ENCODE results near the gene DCAF5. TPM values are rescaled to one million over a fixed set of nuclear protein-coding genes. Genes with fewer than 3 reads are reported as not detected.
"Not testable (repeated sequence)": the region's sequence is repeated elsewhere in the genome, so short reads cannot be mapped to it uniquely, and the experiment has no call there.

The DCAF5 gene
- total RNA-seq, 1 donor from 2014 or later: 29.9 TPM

GRCh38 chr14:69086537-69086936 lies 66.4 kb downstream of the DCAF5 start:
- no peaks in the 10 kb centered on the region for H3K27me3 Mint-ChIP-seq
- intact Hi-C loops (cut with micrococcal nuclease): no loop called here

GRCh38 chr14:69084023-69084422 lies 68.9 kb downstream of the DCAF5 start:
- no peak for DNase-seq
- H3K36me3 Mint-ChIP-seq (ENCODE audit: low read depth): peaks cover 32% of the 10 kb centered on the region
- H3K27ac Mint-ChIP-seq: no peak overlapping the region
- intact Hi-C loops (cut with micrococcal nuclease): no loop called here
- H3K27me3 Mint-ChIP-seq: no peaks in the 10 kb centered on the region
- no peaks in the 10 kb centered on the region for H3K9me3 Mint-ChIP-seq
- H3K4me3 Mint-ChIP-seq: no peak overlapping the region
- peaks cover 2% of the 10 kb centered on the region for H3K4me1 Mint-ChIP-seq

More at GRCh38 chr14:69086537-69086936, 66.4 kb downstream of the DCAF5 start:
- no peak overlapping the region for H3K4me3 Mint-ChIP-seq
- no peaks in the 10 kb centered on the region for H3K9me3 Mint-ChIP-seq
- no peak overlapping the region for H3K27ac Mint-ChIP-seq
- H3K36me3 Mint-ChIP-seq (ENCODE audit: low read depth): peaks cover 42% of the 10 kb centered on the region
- no peak for DNase-seq
- H3K4me1 Mint-ChIP-seq: peaks cover 3% of the 10 kb centered on the region

- Mint-ChIP-seq H3K4me3 (no peak overlapping the region), H3K4me1 (no peaks in the 10 kb centered on the region), H3K27ac (no peak overlapping the region), H3K27me3 (no peaks in the 10 kb centered on the region), H3K9me3 (no peaks in the 10 kb centered on the region), H3K36me3 (ENCODE audit: low read depth) (peaks cover 30% of the 10 kb centered on the region)
- intact Hi-C loops (cut with micrococcal nuclease): no loop called here
- no peak for DNase-seq
These were observed 69.7 kb downstream of the DCAF5 start for GRCh38 chr14:69083181-69083580.

GRCh38 chr14:69081271-69081670 lies 71.6 kb downstream of the DCAF5 start:
- peaks cover 29% of the 10 kb centered on the region for H3K36me3 Mint-ChIP-seq (ENCODE audit: low read depth)
- no peak overlapping the region for H3K4me3 Mint-ChIP-seq
- no peaks in the 10 kb centered on the region for H3K4me1 Mint-ChIP-seq
- intact Hi-C loops (cut with micrococcal nuclease): no loop called here
- H3K27me3 Mint-ChIP-seq: no peaks in the 10 kb centered on the region
- DNase-seq: no peak
- no peaks in the 10 kb centered on the region for H3K9me3 Mint-ChIP-seq
- H3K27ac Mint-ChIP-seq: no peak overlapping the region

GRCh38 chr14:69079747-69080146 lies 73.2 kb downstream of the DCAF5 start:
- peaks cover 34% of the 10 kb centered on the region for H3K36me3 Mint-ChIP-seq (ENCODE audit: low read depth)
- H3K27ac Mint-ChIP-seq: no peak overlapping the region
- intact Hi-C loops (cut with micrococcal nuclease): no loop called here
- no peaks in the 10 kb centered on the region for H3K9me3 Mint-ChIP-seq
- no peak overlapping the region for H3K4me3 Mint-ChIP-seq
- H3K27me3 Mint-ChIP-seq: no peaks in the 10 kb centered on the region
- DNase-seq: no peak
- H3K4me1 Mint-ChIP-seq: no peaks in the 10 kb centered on the region

- H3K9me3 Mint-ChIP-seq: no peaks in the 10 kb centered on the region
- H3K4me3 Mint-ChIP-seq: no peak overlapping the region
- no peak overlapping the region for H3K27ac Mint-ChIP-seq
- intact Hi-C loops (cut with micrococcal nuclease): no loop called here
- H3K27me3 Mint-ChIP-seq: no peaks in the 10 kb centered on the region
- H3K4me1 Mint-ChIP-seq: no peaks in the 10 kb centered on the region
- no peak for DNase-seq
- peaks cover 37% of the 10 kb centered on the region for H3K36me3 Mint-ChIP-seq (ENCODE audit: low read depth)
These were observed 73.7 kb downstream of the DCAF5 start for GRCh38 chr14:69079188-69079742.

GRCh38 chr14:69077841-69078240 lies 75.1 kb downstream of the DCAF5 start:
- Mint-ChIP-seq H3K4me3 (no peak overlapping the region), H3K27ac (no peak overlapping the region), H3K36me3 (ENCODE audit: low read depth) (peaks cover 39% of the 10 kb centered on the region), H3K27me3 (no peaks in the 10 kb centered on the region), H3K4me1 (peaks cover 3% of the 10 kb centered on the region), H3K9me3 (no peaks in the 10 kb centered on the region)
- intact Hi-C loops (cut with micrococcal nuclease): no loop called here
- DNase-seq: no peak

GRCh38 chr14:69077185-69077584 lies 75.7 kb downstream of the DCAF5 start:
- H3K9me3 Mint-ChIP-seq; H3K27ac Mint-ChIP-seq; H3K4me3 Mint-ChIP-seq; intact Hi-C loops (cut with micrococcal nuclease); DNase-seq; H3K27me3 Mint-ChIP-seq; H3K4me1 Mint-ChIP-seq: not testable (repeated sequence)
- H3K36me3 Mint-ChIP-seq (ENCODE audit: low read depth): peaks cover 43% of the 10 kb centered on the region

DNA sequence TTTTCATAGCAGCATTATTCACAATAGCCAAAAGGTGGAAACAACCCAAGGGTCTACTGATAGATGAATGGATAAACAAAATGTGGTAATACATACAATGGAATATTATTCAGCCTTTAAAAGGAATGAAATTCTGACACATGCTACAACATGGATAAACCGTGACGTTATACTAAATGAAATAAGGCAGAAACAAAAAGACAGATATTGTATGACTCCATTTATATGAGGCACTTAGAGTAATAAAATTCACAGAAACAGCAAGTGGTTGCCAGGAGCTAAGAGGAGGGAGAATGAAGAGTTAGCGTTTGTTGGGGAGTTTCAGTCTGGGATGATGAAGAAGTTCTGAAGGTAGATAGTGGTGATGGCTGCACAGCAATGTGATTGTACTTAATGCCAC lies 76.6 kb downstream of the DCAF5 start:
- H3K4me1 Mint-ChIP-seq: peaks cover 6% of the 10 kb centered on the region
- DNase-seq: no peak
- no peaks in the 10 kb centered on the region for H3K27me3 Mint-ChIP-seq
- intact Hi-C loops (cut with micrococcal nuclease): no loop called here
- H3K27ac Mint-ChIP-seq: no peak overlapping the region
- H3K4me3 Mint-ChIP-seq: no peak overlapping the region
- no peaks in the 10 kb centered on the region for H3K9me3 Mint-ChIP-seq
- peaks cover 41% of the 10 kb centered on the region for H3K36me3 Mint-ChIP-seq (ENCODE audit: low read depth)

DNA sequence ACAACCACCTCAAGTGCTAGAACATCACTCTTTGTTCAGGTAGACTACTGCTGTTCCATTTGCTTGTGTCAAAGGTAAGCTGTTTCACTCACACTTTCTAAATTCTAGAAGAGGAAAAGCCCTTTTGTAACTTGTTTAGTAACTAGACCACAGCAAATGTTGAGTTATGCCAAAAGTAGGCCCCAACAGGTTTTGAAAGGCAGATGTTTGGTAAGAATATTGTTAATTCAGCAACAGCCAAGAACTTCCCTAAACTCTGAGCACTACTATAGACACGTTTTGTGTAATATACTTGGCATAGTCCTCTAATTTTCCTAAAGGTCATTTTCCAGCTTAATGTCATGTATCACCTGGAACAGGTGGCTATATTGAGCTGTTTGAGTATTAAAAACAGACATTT lies 79.0 kb downstream of the DCAF5 start:
- no peak for DNase-seq
- intact Hi-C loops (cut with micrococcal nuclease): no loop called here
- H3K9me3 Mint-ChIP-seq: no peaks in the 10 kb centered on the region
- H3K36me3 Mint-ChIP-seq (ENCODE audit: low read depth): peaks cover 44% of the 10 kb centered on the region
- no peak overlapping the region for H3K4me3 Mint-ChIP-seq
- H3K4me1 Mint-ChIP-seq: peaks cover 10% of the 10 kb centered on the region
- no peaks in the 10 kb centered on the region for H3K27me3 Mint-ChIP-seq
- H3K27ac Mint-ChIP-seq: no peak overlapping the region

GRCh38 chr14:69073429-69073828 lies 79.5 kb downstream of the DCAF5 start:
- Mint-ChIP-seq H3K4me1 (peaks cover 10% of the 10 kb centered on the region), H3K27me3 (no peaks in the 10 kb centered on the region), H3K36me3 (ENCODE audit: low read depth) (peaks cover 43% of the 10 kb centered on the region), H3K27ac (no peak overlapping the region), H3K9me3 (no peaks in the 10 kb centered on the region), H3K4me3 (no peak overlapping the region)
- DNase-seq: no peak
- intact Hi-C loops (cut with micrococcal nuclease): no loop called here

- peaks cover 47% of the 10 kb centered on the region for H3K36me3 Mint-ChIP-seq (ENCODE audit: low read depth)
- H3K9me3 Mint-ChIP-seq: no peaks in the 10 kb centered on the region
- no peak overlapping the region for H3K27ac Mint-ChIP-seq
- DNase-seq: no peak
- H3K4me1 Mint-ChIP-seq: peaks cover 10% of the 10 kb centered on the region
- no peaks in the 10 kb centered on the region for H3K27me3 Mint-ChIP-seq
- H3K4me3 Mint-ChIP-seq: no peak overlapping the region
- intact Hi-C loops (cut with micrococcal nuclease): no loop called here
These were observed 80.3 kb downstream of the DCAF5 start for GRCh38 chr14:69072584-69072983.

DNA sequence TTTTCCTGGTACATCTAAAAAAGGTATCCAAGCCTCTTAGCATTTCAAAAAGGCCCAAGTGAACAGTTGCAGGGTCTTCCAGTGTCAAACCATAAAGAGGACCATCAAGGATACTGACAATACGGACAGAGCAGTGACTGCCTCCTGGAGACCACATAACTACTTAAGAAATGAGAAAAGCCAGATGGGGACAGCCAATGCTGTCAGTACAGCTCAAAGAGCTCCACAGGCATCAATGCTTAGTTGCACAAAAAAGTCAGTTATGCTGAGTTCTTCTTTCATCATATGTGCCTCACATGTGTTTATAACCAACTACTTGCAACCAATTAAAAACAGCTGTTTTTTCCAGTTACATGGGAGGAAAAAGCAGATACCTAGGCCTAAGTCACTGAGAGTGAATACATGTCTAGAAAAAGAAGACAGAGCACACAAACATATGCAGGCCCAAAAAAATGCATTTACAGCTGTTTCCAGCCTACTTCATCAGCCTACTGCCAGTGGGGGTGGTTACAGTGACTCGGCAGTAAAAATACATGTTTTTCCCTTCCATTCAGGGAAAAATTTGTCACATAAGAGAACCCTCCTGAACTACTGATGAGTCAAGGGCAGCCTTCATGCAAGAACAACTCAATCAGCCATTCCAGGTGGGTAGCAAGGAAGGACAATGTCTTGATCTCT lies 84.0 kb downstream of the DCAF5 start:
- intact Hi-C loops (cut with micrococcal nuclease): no loop called here
- Mint-ChIP-seq H3K27me3 (no peaks in the 10 kb centered on the region), H3K9me3 (no peaks in the 10 kb centered on the region), H3K36me3 (ENCODE audit: low read depth) (peaks cover 29% of the 10 kb centered on the region), H3K4me3 (no peak overlapping the region), H3K4me1 (peaks cover 12% of the 10 kb centered on the region), H3K27ac (no peak overlapping the region)
- DNase-seq: no peak

DNA sequence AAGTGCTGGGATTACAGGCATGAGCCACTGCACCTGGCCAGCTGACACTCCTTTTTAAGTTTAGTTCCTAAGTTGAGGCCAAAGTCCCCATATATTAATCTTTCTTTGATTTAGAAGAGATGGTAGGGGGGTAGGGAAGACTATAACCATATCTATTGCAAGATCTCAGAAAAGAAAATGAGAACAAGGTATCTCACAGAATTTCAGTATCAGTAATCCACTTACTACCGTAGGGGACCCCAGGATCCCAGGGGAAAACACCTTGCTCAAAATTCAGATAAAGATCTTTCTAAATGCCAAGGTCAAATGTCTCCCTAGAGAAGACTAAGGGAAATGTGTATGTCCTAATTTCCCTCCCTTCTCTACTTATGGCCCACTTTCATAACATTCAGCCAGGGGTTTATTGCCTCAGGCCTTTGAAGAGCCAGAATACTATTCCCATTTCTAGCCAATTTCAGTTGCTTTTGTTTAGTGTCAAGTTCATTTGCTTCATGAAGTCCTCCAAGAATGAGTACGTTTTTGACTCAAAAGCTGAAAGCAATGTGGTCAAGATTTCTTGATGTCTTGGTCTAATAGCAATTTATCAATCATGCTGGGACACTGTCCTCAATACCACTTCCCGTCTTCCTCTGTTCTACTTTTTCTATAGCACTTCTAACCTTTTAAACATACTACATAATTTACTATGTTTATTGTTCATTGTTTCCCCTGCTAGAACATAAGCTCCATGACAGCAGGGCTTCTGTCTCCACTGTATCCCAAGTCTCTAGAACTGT lies 86.3 kb downstream of the DCAF5 start:
- no peaks in the 10 kb centered on the region for H3K9me3 Mint-ChIP-seq
- intact Hi-C loops (cut with micrococcal nuclease): no loop called here
- peaks cover 31% of the 10 kb centered on the region for H3K36me3 Mint-ChIP-seq (ENCODE audit: low read depth)
- no peak overlapping the region for H3K27ac Mint-ChIP-seq
- H3K4me1 Mint-ChIP-seq: peaks cover 6% of the 10 kb centered on the region
- no peak for DNase-seq
- no peak overlapping the region for H3K4me3 Mint-ChIP-seq
- H3K27me3 Mint-ChIP-seq: no peaks in the 10 kb centered on the region

All from activated CD4-positive, alpha-beta T cell treated with anti-CD3 and anti-CD28 coated beads, Interleukin-2, amount 10 ng/mL, durations not matched to agents 24 days and 14 days (primary cell).